ENCODE data around the gene CMTM5. TPM values are rescaled to one million over a fixed set of nuclear protein-coding genes. Genes with fewer than 3 reads are reported as not detected.

Gene CMTM5
- polyA plus RNA-seq, 1 of the 3 experiments (the other 2 are of a cell fraction): 0.13 TPM

GRCh38 chr14:23414254-23414653 lies 37.4 kb downstream of the CMTM5 start (continued):
- TF ChIP-seq, protein P1, sequence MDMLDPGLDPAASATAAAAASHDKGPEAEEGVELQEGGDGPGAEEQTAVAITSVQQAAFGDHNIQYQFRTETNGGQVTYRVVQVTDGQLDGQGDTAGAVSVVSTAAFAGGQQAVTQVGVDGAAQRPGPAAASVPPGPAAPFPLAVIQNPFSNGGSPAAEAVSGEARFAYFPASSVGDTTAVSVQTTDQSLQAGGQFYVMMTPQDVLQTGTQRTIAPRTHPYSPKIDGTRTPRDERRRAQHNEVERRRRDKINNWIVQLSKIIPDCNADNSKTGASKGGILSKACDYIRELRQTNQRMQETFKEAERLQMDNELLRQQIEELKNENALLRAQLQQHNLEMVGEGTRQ (IDR thresholded peaks at IDR 0.05; ENCODE audit: borderline replicate concordance, low read depth, low read length): no peak
- no peak for TF ChIP-seq TEAD4 (IDR thresholded peaks at IDR 0.05; ENCODE audit: borderline replicate concordance, insufficient read depth)

- Histone ChIP-seq H3K4me2 (no peak overlapping the region), H3K9me3 (no peaks in the 10 kb centered on the region), H3K4me1 (ENCODE audit: control insufficient read depth in 1 of 2, insufficient read depth in 2 of 2, low read depth in 1 of 2, low read length in 1 of 2) (peaks cover 0 to under 1% of the 10 kb centered on the region in 2 experiments; a peak in 1 of 4 replicates), H3K27me3 (ENCODE audit: insufficient read depth) (peaks cover 22% of the 10 kb centered on the region), H3K36me3 (replicated peaks in 1 of 2; ENCODE audit: control insufficient read depth in 1 of 2, insufficient read depth in 2 of 2, low read length in 1 of 2) (no peaks in the 10 kb centered on the region), H3K27ac (ENCODE audit: low read depth in 2 of 2, low read length in 1 of 2) (no peak overlapping the region), H3K4me3 (ENCODE audit: low read depth in 2 of 2, low read length in 1 of 2) (no peak overlapping the region), H3K9me2 (no peaks in the 10 kb centered on the region), H4K20me1 (ENCODE audit: insufficient read depth) (no peaks in the 10 kb centered on the region), H3F3A (replicated peaks; ENCODE audit: insufficient read depth) (no peaks in the 10 kb centered on the region), H3K79me2 (ENCODE audit: insufficient read depth) (no peaks in the 10 kb centered on the region), H2AFZ (ENCODE audit: low read depth) (no peak overlapping the region), H3K9ac (no peak overlapping the region)
- ChIA-PET POLR2A (no interaction called here), CTCF (no interaction called here)
- 63% methylated on average over 39 of the region's 39 CpGs for WGBS (ENCODE audit: low lambda C conversion rate)
- DNase-seq: no peak
- TF ChIP-seq FOXM1 (IDR thresholded peaks at IDR 0.05; ENCODE audit: low read depth) (no peak), NFIC (IDR thresholded peaks at IDR 0.05; ENCODE audit: borderline replicate concordance) (no peak), CTCF (IDR thresholded peaks at IDR 0.05) (no peak), FOXJ3 (CRISPR knock-in tag; IDR thresholded peaks at IDR 0.05) (no peak), TAF1 (IDR thresholded peaks at IDR 0.05; ENCODE audit: borderline replicate concordance, low read depth, low read length) (no peak), RFX5 (IDR thresholded peaks at IDR 0.05; ENCODE audit: low read length) (no peak), YY1 (IDR thresholded peaks at IDR 0.05; ENCODE audit: low read depth) (no peak), MXI1 (IDR thresholded peaks at IDR 0.05; ENCODE audit: low read depth, low read length) (no peak), NRF1 (IDR thresholded peaks at IDR 0.05; ENCODE audit: low read depth, low read length) (no peak), GATA2 (CRISPR knock-in tag; IDR thresholded peaks at IDR 0.05) (no peak), TCF12 (IDR thresholded peaks at IDR 0.05) (no peak), EP300 (IDR thresholded peaks at IDR 0.05; ENCODE audit: borderline replicate concordance in 1 of 2, low read depth in 1 of 2, low read length in 1 of 2) (no peak)
- TF ChIP-seq, protein P2, sequence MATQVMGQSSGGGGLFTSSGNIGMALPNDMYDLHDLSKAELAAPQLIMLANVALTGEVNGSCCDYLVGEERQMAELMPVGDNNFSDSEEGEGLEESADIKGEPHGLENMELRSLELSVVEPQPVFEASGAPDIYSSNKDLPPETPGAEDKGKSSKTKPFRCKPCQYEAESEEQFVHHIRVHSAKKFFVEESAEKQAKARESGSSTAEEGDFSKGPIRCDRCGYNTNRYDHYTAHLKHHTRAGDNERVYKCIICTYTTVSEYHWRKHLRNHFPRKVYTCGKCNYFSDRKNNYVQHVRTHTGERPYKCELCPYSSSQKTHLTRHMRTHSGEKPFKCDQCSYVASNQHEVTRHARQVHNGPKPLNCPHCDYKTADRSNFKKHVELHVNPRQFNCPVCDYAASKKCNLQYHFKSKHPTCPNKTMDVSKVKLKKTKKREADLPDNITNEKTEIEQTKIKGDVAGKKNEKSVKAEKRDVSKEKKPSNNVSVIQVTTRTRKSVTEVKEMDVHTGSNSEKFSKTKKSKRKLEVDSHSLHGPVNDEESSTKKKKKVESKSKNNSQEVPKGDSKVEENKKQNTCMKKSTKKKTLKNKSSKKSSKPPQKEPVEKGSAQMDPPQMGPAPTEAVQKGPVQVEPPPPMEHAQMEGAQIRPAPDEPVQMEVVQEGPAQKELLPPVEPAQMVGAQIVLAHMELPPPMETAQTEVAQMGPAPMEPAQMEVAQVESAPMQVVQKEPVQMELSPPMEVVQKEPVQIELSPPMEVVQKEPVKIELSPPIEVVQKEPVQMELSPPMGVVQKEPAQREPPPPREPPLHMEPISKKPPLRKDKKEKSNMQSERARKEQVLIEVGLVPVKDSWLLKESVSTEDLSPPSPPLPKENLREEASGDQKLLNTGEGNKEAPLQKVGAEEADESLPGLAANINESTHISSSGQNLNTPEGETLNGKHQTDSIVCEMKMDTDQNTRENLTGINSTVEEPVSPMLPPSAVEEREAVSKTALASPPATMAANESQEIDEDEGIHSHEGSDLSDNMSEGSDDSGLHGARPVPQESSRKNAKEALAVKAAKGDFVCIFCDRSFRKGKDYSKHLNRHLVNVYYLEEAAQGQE (IDR thresholded peaks at IDR 0.05; ENCODE audit: low read depth, low read length): no peak
Observed at GRCh38 chr14:23414906-23415820, 38.3 kb downstream of the CMTM5 start.
